Measurements from ENCODE around the gene SHISA6. TPM values are rescaled to one million over a fixed set of nuclear protein-coding genes. Genes with fewer than 3 reads are reported as not detected.

SHISA6 gene
- total RNA-seq, 4 donors from 2014 or later: 0.51 to 1.9 (median 1.1) TPM

GRCh38 chr17:11309850-11310249, 68.8 kb downstream of the SHISA6 start:
- TF ChIP-seq, protein P1, sequence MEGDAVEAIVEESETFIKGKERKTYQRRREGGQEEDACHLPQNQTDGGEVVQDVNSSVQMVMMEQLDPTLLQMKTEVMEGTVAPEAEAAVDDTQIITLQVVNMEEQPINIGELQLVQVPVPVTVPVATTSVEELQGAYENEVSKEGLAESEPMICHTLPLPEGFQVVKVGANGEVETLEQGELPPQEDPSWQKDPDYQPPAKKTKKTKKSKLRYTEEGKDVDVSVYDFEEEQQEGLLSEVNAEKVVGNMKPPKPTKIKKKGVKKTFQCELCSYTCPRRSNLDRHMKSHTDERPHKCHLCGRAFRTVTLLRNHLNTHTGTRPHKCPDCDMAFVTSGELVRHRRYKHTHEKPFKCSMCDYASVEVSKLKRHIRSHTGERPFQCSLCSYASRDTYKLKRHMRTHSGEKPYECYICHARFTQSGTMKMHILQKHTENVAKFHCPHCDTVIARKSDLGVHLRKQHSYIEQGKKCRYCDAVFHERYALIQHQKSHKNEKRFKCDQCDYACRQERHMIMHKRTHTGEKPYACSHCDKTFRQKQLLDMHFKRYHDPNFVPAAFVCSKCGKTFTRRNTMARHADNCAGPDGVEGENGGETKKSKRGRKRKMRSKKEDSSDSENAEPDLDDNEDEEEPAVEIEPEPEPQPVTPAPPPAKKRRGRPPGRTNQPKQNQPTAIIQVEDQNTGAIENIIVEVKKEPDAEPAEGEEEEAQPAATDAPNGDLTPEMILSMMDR (IDR thresholded peaks at IDR 0.05; ENCODE audit: low read depth): no peak

DNA sequence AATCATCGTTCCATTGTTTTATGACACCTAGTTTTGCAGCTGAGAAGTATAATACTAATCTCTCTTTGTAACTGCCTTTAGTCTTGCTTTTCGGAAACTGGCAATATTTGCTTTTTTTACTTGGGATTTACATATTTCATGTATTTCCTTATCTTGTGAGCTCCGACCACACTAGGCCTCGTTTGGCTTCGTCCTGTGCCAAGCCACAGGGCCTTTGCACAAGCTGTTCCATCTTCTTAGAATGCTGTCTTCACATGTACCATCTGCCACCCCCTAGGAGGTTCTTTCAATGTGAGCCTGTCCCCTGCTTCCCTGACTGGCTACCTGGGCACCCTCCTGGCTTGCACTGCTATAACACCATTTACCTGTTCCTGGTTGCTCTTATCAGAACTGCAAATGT, 77.2 kb downstream of the SHISA6 start:
- TF ChIP-seq, protein P1 (IDR thresholded peaks at IDR 0.05; ENCODE audit: low read depth): no peak

DNA sequence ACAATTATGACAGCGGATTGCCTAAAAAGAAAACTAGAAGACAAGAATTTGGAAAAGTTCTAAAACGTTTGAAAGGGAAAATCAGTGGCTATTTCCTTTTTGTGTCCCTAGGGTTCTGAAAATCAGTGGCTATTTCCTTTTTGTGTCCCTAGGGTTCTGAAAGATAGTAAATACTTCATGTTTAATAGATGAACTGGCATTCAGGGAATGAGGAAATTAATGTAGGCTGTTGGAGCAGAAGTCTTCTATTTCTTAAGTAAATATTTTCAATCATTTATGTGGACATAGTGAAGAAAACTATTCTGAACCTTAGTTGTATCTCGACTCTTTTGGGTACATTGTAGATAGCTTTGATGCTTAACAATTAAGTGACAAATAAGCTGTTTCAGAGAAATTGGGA, 78.9 kb downstream of the SHISA6 start:
- TF ChIP-seq, protein P1 (IDR thresholded peaks at IDR 0.05; ENCODE audit: low read depth): no peak

GRCh38 chr17:11324021-11324420, 83.0 kb downstream of the SHISA6 start:
- TF ChIP-seq, protein P1 (IDR thresholded peaks at IDR 0.05; ENCODE audit: low read depth): no peak

- TF ChIP-seq, protein P1 (IDR thresholded peaks at IDR 0.05; ENCODE audit: low read depth): no peak
These were observed 83.9 kb downstream of the SHISA6 start for GRCh38 chr17:11324846-11325420.

GRCh38 chr17:11326492-11326891, 85.5 kb downstream of the SHISA6 start:
- TF ChIP-seq, protein P1 (IDR thresholded peaks at IDR 0.05; ENCODE audit: low read depth): no peak

GRCh38 chr17:11328770-11329169, 87.8 kb downstream of the SHISA6 start:
- TF ChIP-seq, protein P1 (IDR thresholded peaks at IDR 0.05; ENCODE audit: low read depth): no peak

Measured in subcutaneous adipose tissue (tissue), 4 donors.